HEK293 (cell line): Measurements from ENCODE around the gene MRPL47.

ENCODE experiments used
- CTCF ChIA-PET: fragments of 350-600 bp; formaldehyde crosslinking; extraction: SDS; loops from one replicate; lab custom pipeline; 2021; ENCODE audit warnings: antibody characterized with exemption; lab: Yijun Ruan, JAX
- POLR2A ChIA-PET: fragments of 300-600 bp; formaldehyde crosslinking; extraction: SDS; loops from one replicate; lab custom pipeline; 2020; ENCODE audit warnings: antibody characterized with exemption, inconsistent platforms; lab: Yijun Ruan, JAX
- H3K27ac ChIP-seq: fragments of 200-500 bp; sonication (Bioruptor generic); 2 replicates; pipeline ENCODE4 v1.5.1; 2014; ENCODE audit warnings: low read depth, low read length, control low read depth, inconsistent platforms; ENCODE audit errors: extremely low read depth
- H3K36me3 ChIP-seq, 2 experiments: fragments of 200-500 bp in 1 of 2; sonication (Bioruptor generic) in 1 of 2; 1 replicate in 1 of 2; 2 replicates in 1 of 2; pipeline ENCODE4 v1.5.1; 2014 to 2017; ENCODE audit warnings: inconsistent platforms in 2 of 2, low read length in 2 of 2; ENCODE audit not compliant: control insufficient read depth in 2 of 2, insufficient read depth in 1 of 2
- H3K4me1 ChIP-seq: fragments of 200-500 bp; sonication (Bioruptor generic); 2 replicates; pipeline ENCODE4 v1.5.1; 2014; ENCODE audit warnings: mild to moderate bottlenecking, low read length, inconsistent platforms; ENCODE audit not compliant: control insufficient read depth, insufficient read depth
- H3K4me3 ChIP-seq: 2 replicates; pipeline ENCODE4 v1.5.1; 2011; ENCODE audit warnings: low read depth, mild to moderate bottlenecking, control low read depth, low read length, moderate library complexity
- H3K9me3 ChIP-seq: fragments of 200-500 bp; sonication (Bioruptor generic); 2 replicates; pipeline ENCODE4 v1.5.1; 2014; ENCODE audit warnings: low read depth, low read length, inconsistent platforms; ENCODE audit not compliant: control insufficient read depth, insufficient read depth
- BCL11B ChIP-seq: fragments of 450-650 bp; formaldehyde crosslinking; IDR thresholded peaks from 2 replicates; pipeline ENCODE4 v1.5.1; 2016; ENCODE audit warnings: low read depth, missing biosample characterization, missing genetic modification characterization
- GFI1B ChIP-seq: fragments of 450-650 bp; formaldehyde crosslinking; IDR thresholded peaks from 2 replicates; pipeline ENCODE4 v1.5.1; 2016; ENCODE audit warnings: missing biosample characterization, missing genetic modification characterization
- HOXA7 ChIP-seq: sonication (generic); formaldehyde crosslinking; IDR thresholded peaks from 2 replicates; pipeline ENCODE4 v1.8.1; 2022; ENCODE audit warnings: missing genetic modification reagents, borderline replicate concordance
- HOXC10 ChIP-seq: sonication (generic); formaldehyde crosslinking; IDR thresholded peaks from 2 replicates; pipeline ENCODE4 v1.8.1; 2023; ENCODE audit warnings: mild to moderate bottlenecking, missing genetic modification reagents
- SP2 ChIP-seq: fragments of 450-650 bp; formaldehyde crosslinking; IDR thresholded peaks from 2 replicates; pipeline ENCODE4 v1.5.1; 2016; ENCODE audit warnings: missing biosample characterization, missing genetic modification characterization
- ZBTB20 ChIP-seq: fragments of 450-650 bp; formaldehyde crosslinking; IDR thresholded peaks from 2 replicates; pipeline ENCODE4 v1.5.1; 2016; ENCODE audit warnings: missing biosample characterization, missing genetic modification characterization
- ZBTB49 ChIP-seq: fragments of 450-650 bp; formaldehyde crosslinking; IDR thresholded peaks from 2 replicates; pipeline ENCODE4 v1.5.1; 2016; ENCODE audit warnings: missing biosample characterization, missing genetic modification characterization, low read depth
- ZBTB7A ChIP-seq: fragments of 450-650 bp; formaldehyde crosslinking; IDR thresholded peaks from 2 replicates; pipeline ENCODE4 v1.5.1; 2016; ENCODE audit warnings: low read depth, missing biosample characterization, missing genetic modification characterization
- ZEB2 ChIP-seq: fragments of 450-650 bp; formaldehyde crosslinking; IDR thresholded peaks from 2 replicates; pipeline ENCODE4 v1.5.1; 2016; ENCODE audit warnings: missing biosample characterization, missing genetic modification characterization
- ZFP37 ChIP-seq: fragments of 450-650 bp; formaldehyde crosslinking; IDR thresholded peaks from 2 replicates; pipeline ENCODE4 v1.5.1; 2016; ENCODE audit warnings: missing biosample characterization, missing genetic modification characterization
- ZNF10 ChIP-seq: fragments of 450-650 bp; formaldehyde crosslinking; IDR thresholded peaks from 2 replicates; pipeline ENCODE4 v1.5.1; 2017; ENCODE audit warnings: missing biosample characterization, missing genetic modification characterization
- ZNF132 ChIP-seq: fragments of 450-650 bp; formaldehyde crosslinking; IDR thresholded peaks from 2 replicates; pipeline ENCODE4 v1.5.1; 2017; ENCODE audit warnings: missing biosample characterization, missing genetic modification characterization, borderline replicate concordance
- ZNF169 ChIP-seq: fragments of 450-650 bp; formaldehyde crosslinking; IDR thresholded peaks from 2 replicates; pipeline ENCODE4 v1.5.1; 2016; ENCODE audit warnings: missing biosample characterization, missing genetic modification characterization
- ZNF214 ChIP-seq: fragments of 450-650 bp; formaldehyde crosslinking; IDR thresholded peaks from 2 replicates; pipeline ENCODE4 v1.5.1; 2017; ENCODE audit warnings: missing biosample characterization, mild to moderate bottlenecking, missing genetic modification characterization, borderline replicate concordance
- ZNF37A ChIP-seq: fragments of 450-650 bp; IDR thresholded peaks from 2 replicates; pipeline ENCODE4 v1.5.1; 2018; ENCODE audit warnings: missing biosample characterization, missing genetic modification characterization
- ZNF433 ChIP-seq: fragments of 450-650 bp; formaldehyde crosslinking; IDR thresholded peaks from 2 replicates; pipeline ENCODE4 v1.5.1; 2016; ENCODE audit warnings: missing biosample characterization, missing genetic modification characterization, low read depth
- ZNF488 ChIP-seq: fragments of 450-650 bp; formaldehyde crosslinking; IDR thresholded peaks from 2 replicates; pipeline ENCODE4 v1.5.1; 2016; ENCODE audit warnings: missing biosample characterization, missing genetic modification characterization
- ZNF518A ChIP-seq: fragments of 450-650 bp; formaldehyde crosslinking; conservative IDR thresholded peaks from 2 replicates; pipeline ENCODE4 v1.5.1; 2016; ENCODE audit warnings: low read depth, missing biosample characterization, missing genetic modification characterization
- ZNF596 ChIP-seq: fragments of 450-650 bp; IDR thresholded peaks from 2 replicates; pipeline ENCODE4 v1.5.0; 2018; ENCODE audit warnings: missing biosample characterization, mild to moderate bottlenecking, missing genetic modification characterization, moderate library complexity
- ZNF621 ChIP-seq: fragments of 450-650 bp; formaldehyde crosslinking; IDR thresholded peaks from 2 replicates; pipeline ENCODE4 v1.5.1; 2017; ENCODE audit warnings: missing biosample characterization, missing genetic modification characterization
- ZNF660 ChIP-seq: fragments of 450-650 bp; IDR thresholded peaks from 2 replicates; pipeline ENCODE4 v1.5.1; 2018; ENCODE audit warnings: missing biosample characterization, mild to moderate bottlenecking, missing genetic modification characterization
- ZNF670 ChIP-seq: fragments of 450-650 bp; formaldehyde crosslinking; IDR thresholded peaks from 2 replicates; pipeline ENCODE4 v1.5.1; 2016; ENCODE audit warnings: missing biosample characterization, missing genetic modification characterization, low read depth
- ZNF776 ChIP-seq: fragments of 450-650 bp; formaldehyde crosslinking; IDR thresholded peaks from 2 replicates; pipeline ENCODE4 v1.5.0; 2017; ENCODE audit warnings: missing biosample characterization, missing genetic modification characterization, borderline replicate concordance
- ZSCAN23 ChIP-seq: fragments of 450-650 bp; formaldehyde crosslinking; IDR thresholded peaks from 2 replicates; pipeline ENCODE4 v1.5.1; 2016; ENCODE audit warnings: missing biosample characterization, missing genetic modification characterization
- TF ChIP-seq, protein P1 (sequence below): fragments of 450-650 bp; formaldehyde crosslinking; IDR thresholded peaks from 2 replicates; pipeline ENCODE4 v1.5.1; 2017; ENCODE audit warnings: missing biosample characterization, missing genetic modification characterization

The MRPL47 gene

DNA sequence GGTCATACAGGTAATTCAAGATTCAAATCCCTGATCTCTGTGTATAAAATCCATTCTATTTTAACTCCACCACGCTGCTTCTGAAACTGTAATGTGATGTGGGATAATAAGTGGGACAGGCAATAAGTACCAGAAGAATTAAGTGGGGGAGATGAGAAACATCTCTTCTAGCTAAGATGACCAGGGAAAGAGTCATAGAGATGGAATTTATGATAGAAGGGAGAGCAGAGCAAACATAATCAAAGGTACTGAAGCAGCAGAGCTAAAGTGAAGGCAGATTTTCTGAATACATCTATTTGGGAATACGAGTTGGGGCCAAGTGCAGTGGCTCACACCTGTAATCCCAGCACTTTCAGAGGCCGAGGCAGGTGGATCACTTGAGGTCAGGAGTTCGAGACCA, 4.9 kb downstream of the MRPL47 start:
- Histone ChIP-seq H3K36me3 (peaks cover 50 to 74% of the 10 kb centered on the region in 2 experiments), H3K9me3 (no peaks in the 10 kb centered on the region), H3K4me3 (no peak overlapping the region), H3K27ac (no peak overlapping the region), H3K4me1 (no peaks in the 10 kb centered on the region; the same call in 1 of the 2 replicates)
- POLR2A ChIA-PET, result no interaction called here
- CTCF ChIA-PET, result no interaction called here
- TF ChIP-seq BCL11B (tag by site-specific recombination) (no peak), ZNF596 (tag by site-specific recombination) (no peak), GFI1B (tag by site-specific recombination) (no peak), ZBTB49 (no peak), ZNF433 (tag by site-specific recombination) (no peak), HOXA7 (CRISPR knock-in tag) (no peak), ZNF169 (tag by site-specific recombination) (no peak), ZBTB20 (no peak)
- TF ChIP-seq, protein P1, sequence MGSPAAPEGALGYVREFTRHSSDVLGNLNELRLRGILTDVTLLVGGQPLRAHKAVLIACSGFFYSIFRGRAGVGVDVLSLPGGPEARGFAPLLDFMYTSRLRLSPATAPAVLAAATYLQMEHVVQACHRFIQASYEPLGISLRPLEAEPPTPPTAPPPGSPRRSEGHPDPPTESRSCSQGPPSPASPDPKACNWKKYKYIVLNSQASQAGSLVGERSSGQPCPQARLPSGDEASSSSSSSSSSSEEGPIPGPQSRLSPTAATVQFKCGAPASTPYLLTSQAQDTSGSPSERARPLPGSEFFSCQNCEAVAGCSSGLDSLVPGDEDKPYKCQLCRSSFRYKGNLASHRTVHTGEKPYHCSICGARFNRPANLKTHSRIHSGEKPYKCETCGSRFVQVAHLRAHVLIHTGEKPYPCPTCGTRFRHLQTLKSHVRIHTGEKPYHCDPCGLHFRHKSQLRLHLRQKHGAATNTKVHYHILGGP, result no peak

- CTCF ChIA-PET, result no interaction called here
- TF ChIP-seq HOXC10 (CRISPR knock-in tag), result no peak
- TF ChIP-seq ZNF776, result no peak
- TF ChIP-seq ZNF37A, result no peak
- no peak for TF ChIP-seq SP2
- TF ChIP-seq ZNF660, result no peak
- TF ChIP-seq ZFP37 (tag by site-specific recombination), result no peak
- no peak for TF ChIP-seq ZSCAN23 (tag by site-specific recombination)
- TF ChIP-seq ZNF670, result no peak
- TF ChIP-seq ZNF488, result no peak
- TF ChIP-seq ZNF621 (tag by site-specific recombination), result no peak
- no peak for TF ChIP-seq ZEB2 (tag by site-specific recombination)
- no peak for TF ChIP-seq ZNF132 (tag by site-specific recombination)
- H3K9me3 ChIP-seq, result no peaks in the 10 kb centered on the region
- no peak overlapping the region for H3K27ac ChIP-seq
- no peak overlapping the region for H3K4me3 ChIP-seq
- H3K36me3 ChIP-seq, result peaks cover 34 to 95% of the 10 kb centered on the region in 2 experiments
- POLR2A ChIA-PET, result no interaction called here
- no peaks in the 10 kb centered on the region for H3K4me1 ChIP-seq
These were observed 13.1 kb downstream of the MRPL47 start for GRCh38 chr3:179591313-179591712.

GRCh38 chr3:179590669-179591068, 13.8 kb downstream of the MRPL47 start:
- ChIA-PET POLR2A (no interaction called here), CTCF (no interaction called here)
- Histone ChIP-seq H3K4me3 (no peak overlapping the region), H3K27ac (no peak overlapping the region), H3K4me1 (no peaks in the 10 kb centered on the region), H3K9me3 (no peaks in the 10 kb centered on the region), H3K36me3 (peaks cover 34 to 97% of the 10 kb centered on the region in 2 experiments)
- TF ChIP-seq ZBTB20 (no peak), ZNF10 (tag by site-specific recombination) (no peak), ZNF214 (no peak), ZBTB7A (tag by site-specific recombination) (no peak), ZNF518A (tag by site-specific recombination) (no peak)
